ENCODE data around the gene PXK. TPM values are rescaled to one million over a fixed set of nuclear protein-coding genes. Genes with fewer than 3 reads are reported as not detected.

Gene PXK
- total RNA-seq, 2 experiments from 2014 or later, result 61.7 to 64.7 TPM

- Mint-ChIP-seq H3K27me3 (peaks cover 5% of the 10 kb centered on the region), H3K36me3 (no peaks in the 10 kb centered on the region), H3K4me1 (no peaks in the 10 kb centered on the region), H3K27ac (no peak overlapping the region), H3K9me3 (ENCODE audit: low read depth) (no peaks in the 10 kb centered on the region), H3K4me3 (no peak overlapping the region)
- ATAC-seq (no peak), DNase-seq (no peak)
- CTCF ChIA-PET, result interaction anchor here (1.6 kb wide), 1 partner anchor 15 kb away, joined by 4 read pairs; no protein-coding TSS in a partner anchor
Observed at GRCh38 chr3:58441514-58442450, 109.1 kb downstream of the PXK start.

- Mint-ChIP-seq H3K9me3 (ENCODE audit: low read depth) (peaks cover 15% of the 10 kb centered on the region), H3K27ac (no peak overlapping the region), H3K4me1 (peaks cover 2% of the 10 kb centered on the region), H3K4me3 (no peak overlapping the region), H3K27me3 (peaks cover 6% of the 10 kb centered on the region), H3K36me3 (peaks cover 17% of the 10 kb centered on the region)
- CTCF ChIA-PET, result interaction anchor here (1.2 kb wide), 1 partner anchor 9 kb away, joined by 3 read pairs; no protein-coding TSS in a partner anchor
- DNase-seq (no peak), ATAC-seq (no peak)
Observed at GRCh38 chr3:58452176-58452575, 119.5 kb downstream of the PXK start.

- no peak for DNase-seq
- peaks cover 7% of the 10 kb centered on the region for H3K9me3 Mint-ChIP-seq (ENCODE audit: low read depth)
- no peaks in the 10 kb centered on the region for H3K27me3 Mint-ChIP-seq
- no peak for ATAC-seq
- H3K36me3 Mint-ChIP-seq, result peaks cover 10% of the 10 kb centered on the region
- peaks cover 9% of the 10 kb centered on the region for H3K4me1 Mint-ChIP-seq
- H3K4me3 Mint-ChIP-seq, result no peak overlapping the region
- CTCF ChIA-PET, result interaction anchor here (1.0 kb wide), 1 partner anchor 11 kb away, joined by 4 read pairs; no protein-coding TSS in a partner anchor
- no peak overlapping the region for H3K27ac Mint-ChIP-seq
Observed at GRCh38 chr3:58459160-58459559, 126.5 kb downstream of the PXK start.

GRCh38 chr3:58462829-58463180 lies 130.1 kb downstream of the PXK start:
- H3K36me3 Mint-ChIP-seq, result no peaks in the 10 kb centered on the region
- no peaks in the 10 kb centered on the region for H3K9me3 Mint-ChIP-seq (ENCODE audit: low read depth)
- DNase-seq, result no peak
- H3K4me3 Mint-ChIP-seq, result no peak overlapping the region
- H3K27ac Mint-ChIP-seq, result no peak overlapping the region
- peaks cover 7% of the 10 kb centered on the region for H3K27me3 Mint-ChIP-seq
- no peak for ATAC-seq
- CTCF ChIA-PET, result no interaction called here
- H3K4me1 Mint-ChIP-seq, result peaks cover 14% of the 10 kb centered on the region

GRCh38 chr3:58463181-58463941 lies 130.7 kb downstream of the PXK start:
- DNase-seq (peak; percentile 88), ATAC-seq (peak; percentile 98)
- CTCF ChIA-PET, result interaction anchor here (0.5 to 1.6 kb wide), 26 partner anchors 8 to 167 kb away, joined by 3 to 16 read pairs (median 4); partner anchors contain the start of genes HTD2, KCTD6 and RPP14
- H3K4me3 Mint-ChIP-seq, result no peak overlapping the region
- H3K4me1 Mint-ChIP-seq, result peaks cover 14% of the 10 kb centered on the region
- no peaks in the 10 kb centered on the region for H3K36me3 Mint-ChIP-seq
- H3K9me3 Mint-ChIP-seq (ENCODE audit: low read depth), result no peaks in the 10 kb centered on the region
- H3K27me3 Mint-ChIP-seq, result peaks cover 7% of the 10 kb centered on the region
- no peak overlapping the region for H3K27ac Mint-ChIP-seq

GRCh38 chr3:58463942-58464271 lies 131.2 kb downstream of the PXK start:
- no peak overlapping the region for H3K27ac Mint-ChIP-seq
- H3K27me3 Mint-ChIP-seq, result peaks cover 7% of the 10 kb centered on the region

GRCh38 chr3:58464866-58465265 lies 132.2 kb downstream of the PXK start:
- H3K4me1 Mint-ChIP-seq, result peaks cover 21% of the 10 kb centered on the region
- no peak overlapping the region for H3K27ac Mint-ChIP-seq
- ATAC-seq, result no peak
- DNase-seq, result no peak
- no peaks in the 10 kb centered on the region for H3K9me3 Mint-ChIP-seq (ENCODE audit: low read depth)
- peaks cover 10% of the 10 kb centered on the region for H3K27me3 Mint-ChIP-seq
- no peaks in the 10 kb centered on the region for H3K36me3 Mint-ChIP-seq
- CTCF ChIA-PET, result interaction anchor here (0.6 to 2.4 kb wide), 7 partner anchors 8 to 73 kb away, joined by 3 to 16 read pairs (median 3); partner anchors contain the start of gene KCTD6
- no peak overlapping the region for H3K4me3 Mint-ChIP-seq

More at GRCh38 chr3:58463942-58464271, 131.2 kb downstream of the PXK start:
- no peak for DNase-seq
- no peaks in the 10 kb centered on the region for H3K9me3 Mint-ChIP-seq (ENCODE audit: low read depth)
- no peak for ATAC-seq
- H3K4me1 Mint-ChIP-seq, result peaks cover 14% of the 10 kb centered on the region
- no peaks in the 10 kb centered on the region for H3K36me3 Mint-ChIP-seq
- no peak overlapping the region for H3K4me3 Mint-ChIP-seq
- CTCF ChIA-PET, result interaction anchor here (0.5 to 1.6 kb wide), 26 partner anchors 8 to 167 kb away, joined by 3 to 16 read pairs (median 4); partner anchors contain the start of genes HTD2, KCTD6 and RPP14

- DNase-seq (no peak), ATAC-seq (no peak)
- Mint-ChIP-seq H3K27me3 (peaks cover 11% of the 10 kb centered on the region), H3K27ac (no peak overlapping the region), H3K9me3 (ENCODE audit: low read depth) (no peaks in the 10 kb centered on the region), H3K36me3 (no peaks in the 10 kb centered on the region), H3K4me1 (peaks cover 42% of the 10 kb centered on the region), H3K4me3 (no peak overlapping the region)
- CTCF ChIA-PET, result interaction anchor here (1.1 to 2.4 kb wide), 2 partner anchors 25 to 160 kb away, joined by 3 to 13 read pairs; partner anchors contain the start of gene KCTD6
Observed at GRCh38 chr3:58466899-58467563, 134.3 kb downstream of the PXK start.

GRCh38 chr3:58469096-58469495 lies 136.4 kb downstream of the PXK start:
- no peak for ATAC-seq
- H3K4me3 Mint-ChIP-seq, result no peak overlapping the region
- H3K4me1 Mint-ChIP-seq, result peaks cover 44% of the 10 kb centered on the region
- H3K36me3 Mint-ChIP-seq, result peaks cover 4% of the 10 kb centered on the region
- CTCF ChIA-PET, result interaction anchor here (0.7 to 8.0 kb wide), 4 partner anchors 8 to 291 kb away, joined by 3 to 72 read pairs (median 4); partner anchors contain the start of gene KCTD6
- H3K27ac Mint-ChIP-seq, result no peak overlapping the region
- DNase-seq, result no peak
- peaks cover 20% of the 10 kb centered on the region for H3K27me3 Mint-ChIP-seq
- H3K9me3 Mint-ChIP-seq (ENCODE audit: low read depth), result no peaks in the 10 kb centered on the region

- ATAC-seq (no peak), DNase-seq (no peak)
- H3K4me1 Mint-ChIP-seq, result peaks cover 52% of the 10 kb centered on the region
- peaks cover 18% of the 10 kb centered on the region for H3K27me3 Mint-ChIP-seq
- H3K4me3 Mint-ChIP-seq, result no peak overlapping the region
- CTCF ChIA-PET, result interaction anchor here (0.6 to 8.0 kb wide), 13 partner anchors 9 to 709 kb away, joined by 3 to 72 read pairs (median 4); partner anchors contain the start of genes HTD2, KCTD6, PDHB and RPP14
- H3K36me3 Mint-ChIP-seq, result peaks cover 4% of the 10 kb centered on the region
- H3K9me3 Mint-ChIP-seq (ENCODE audit: low read depth), result no peaks in the 10 kb centered on the region
- H3K27ac Mint-ChIP-seq, result peak overlapping the region; percentile 83
Observed at GRCh38 chr3:58470363-58471024, 137.8 kb downstream of the PXK start.

GRCh38 chr3:58471025-58471887 lies 138.6 kb downstream of the PXK start:
- H3K27ac Mint-ChIP-seq, result peak overlapping the region; percentile 83
- ATAC-seq, result peak; percentile 98
- H3K36me3 Mint-ChIP-seq, result peaks cover 4% of the 10 kb centered on the region
- DNase-seq, result peak; percentile 88
- no peak overlapping the region for H3K4me3 Mint-ChIP-seq
- H3K9me3 Mint-ChIP-seq (ENCODE audit: low read depth), result no peaks in the 10 kb centered on the region
- CTCF ChIA-PET, result interaction anchor here (0.6 to 8.0 kb wide), 16 partner anchors 8 to 710 kb away, joined by 3 to 72 read pairs (median 4); partner anchors contain the start of genes HTD2, KCTD6, PDHB and RPP14
- H3K27me3 Mint-ChIP-seq, result peaks cover 15% of the 10 kb centered on the region
- peaks cover 52% of the 10 kb centered on the region for H3K4me1 Mint-ChIP-seq
